ENCODE data around the gene ODAD2.

ODAD2 gene

GRCh38 chr10:27884185-27884641, 114.7 kb downstream of the ODAD2 start:
- no peaks in the 10 kb centered on the region for H3K9me2 ChIP-seq (replicated peaks; ENCODE audit: low read depth, low read length)
- no peaks in the 10 kb centered on the region for H3K36me3 ChIP-seq (ENCODE audit: insufficient read depth, low read length)
- H3K79me2 ChIP-seq (ENCODE audit: insufficient read depth, low read length), result no peaks in the 10 kb centered on the region
- H2AFZ ChIP-seq (ENCODE audit: low read length), result peak overlapping the region; percentile 34
- no peak for TF ChIP-seq CTCF (conservative IDR thresholded peaks at IDR 0.05; ENCODE audit: low read length)
- no peak for TF ChIP-seq EZH2phosphoT487 (IDR thresholded peaks at IDR 0.05; ENCODE audit: borderline replicate concordance)
- peaks cover 16% of the 10 kb centered on the region for H3K4me1 ChIP-seq (ENCODE audit: insufficient read depth, low read length, poor library complexity, severe bottlenecking)
- H4K20me1 ChIP-seq (ENCODE audit: insufficient read depth, low read length, poor library complexity, severe bottlenecking), result no peaks in the 10 kb centered on the region
- H3K9ac ChIP-seq (ENCODE audit: low read depth, low read length, poor library complexity, severe bottlenecking), result peak overlapping the region; percentile 21
- peak overlapping the region; percentile 46 for H3K4me2 ChIP-seq (ENCODE audit: low read depth, low read length, poor library complexity, severe bottlenecking)
- H3K4me3 ChIP-seq (ENCODE audit: low read length, poor library complexity, severe bottlenecking), result peak overlapping the region; percentile 21
- no peaks in the 10 kb centered on the region for H3K27me3 ChIP-seq (ENCODE audit: insufficient read depth, low read length, poor library complexity, severe bottlenecking)
- peaks cover 7% of the 10 kb centered on the region; the same call in 1 of the 2 replicates for H3F3A ChIP-seq (ENCODE audit: low read depth)
- H3K9me3 ChIP-seq (ENCODE audit: insufficient read depth, low read depth, low read length), result 0 out of 2 replicates have a peak, but pooled peaks cover 2% of the 10 kb centered on the region

- Histone ChIP-seq H3K9me3 (ENCODE audit: insufficient read depth, low read depth, low read length) (0 out of 2 replicates have a peak, but pooled peaks cover 2% of the 10 kb centered on the region), H3K4me1 (ENCODE audit: insufficient read depth, low read length, poor library complexity, severe bottlenecking) (no peaks in the 10 kb centered on the region), H3K27me3 (ENCODE audit: insufficient read depth, low read length, poor library complexity, severe bottlenecking) (no peaks in the 10 kb centered on the region), H3K9me2 (replicated peaks; ENCODE audit: low read depth, low read length) (no peaks in the 10 kb centered on the region), H4K20me1 (ENCODE audit: insufficient read depth, low read length, poor library complexity, severe bottlenecking) (no peaks in the 10 kb centered on the region), H3K4me3 (ENCODE audit: low read length, poor library complexity, severe bottlenecking) (no peak overlapping the region), H3K9ac (ENCODE audit: low read depth, low read length, poor library complexity, severe bottlenecking) (no peak overlapping the region), H3F3A (ENCODE audit: low read depth) (no peaks in the 10 kb centered on the region), H3K79me2 (ENCODE audit: insufficient read depth, low read length) (no peaks in the 10 kb centered on the region), H3K4me2 (ENCODE audit: low read depth, low read length, poor library complexity, severe bottlenecking) (no peak overlapping the region), H2AFZ (ENCODE audit: low read length) (no peak overlapping the region), H3K36me3 (ENCODE audit: insufficient read depth, low read length) (no peaks in the 10 kb centered on the region)
- no peak for TF ChIP-seq EZH2phosphoT487 (IDR thresholded peaks at IDR 0.05; ENCODE audit: borderline replicate concordance)
- no peak for TF ChIP-seq CTCF (conservative IDR thresholded peaks at IDR 0.05; ENCODE audit: low read length)
Observed at GRCh38 chr10:27878281-27878680, 120.6 kb downstream of the ODAD2 start.

- Histone ChIP-seq H3K4me2 (ENCODE audit: low read depth, low read length, poor library complexity, severe bottlenecking) (no peak overlapping the region), H3K36me3 (ENCODE audit: insufficient read depth, low read length) (no peaks in the 10 kb centered on the region), H3K9me3 (ENCODE audit: insufficient read depth, low read depth, low read length) (no peaks in the 10 kb centered on the region), H3K9me2 (replicated peaks; ENCODE audit: low read depth, low read length) (no peaks in the 10 kb centered on the region), H3K27me3 (ENCODE audit: insufficient read depth, low read length, poor library complexity, severe bottlenecking) (no peaks in the 10 kb centered on the region), H4K20me1 (ENCODE audit: insufficient read depth, low read length, poor library complexity, severe bottlenecking) (no peaks in the 10 kb centered on the region), H3K4me3 (ENCODE audit: low read length, poor library complexity, severe bottlenecking) (no peak overlapping the region), H3K9ac (ENCODE audit: low read depth, low read length, poor library complexity, severe bottlenecking) (no peak overlapping the region), H2AFZ (ENCODE audit: low read length) (peak overlapping the region; percentile 72), H3K4me1 (ENCODE audit: insufficient read depth, low read length, poor library complexity, severe bottlenecking) (peaks cover 3% of the 10 kb centered on the region), H3F3A (ENCODE audit: low read depth) (no peaks in the 10 kb centered on the region), H3K79me2 (ENCODE audit: insufficient read depth, low read length) (no peaks in the 10 kb centered on the region)
- no peak for TF ChIP-seq EZH2phosphoT487 (IDR thresholded peaks at IDR 0.05; ENCODE audit: borderline replicate concordance)
- peak; percentile 48 for TF ChIP-seq CTCF (conservative IDR thresholded peaks at IDR 0.05; ENCODE audit: low read length)
Observed at GRCh38 chr10:27865221-27865635, 133.7 kb downstream of the ODAD2 start.

All from Loucy (cell line).